Right lobe of liver (tissue), 4 donors: ENCODE results near the gene FNDC3B.

Experiments used
- CTCF ChIP-seq, 4 donors: fragments of 200-600 bp in 3 of 4; fragments of 450-650 bp in 1 of 4; IDR thresholded peaks; one replicate each; pipeline versions ENCODE4 v1.5.1 to v1.8.0; 2016 to 2022; ENCODE audit warnings: antibody characterized with exemption in 4 of 4, mild to moderate bottlenecking in 2 of 4
- POLR2A ChIP-seq: fragments of 450-650 bp; IDR thresholded peaks from one replicate; pipeline ENCODE4 v1.6.1; 2017; ENCODE audit warnings: antibody characterized with exemption, mild to moderate bottlenecking
- donor health status: DM: no; HTN: no; CAD: no.
- donor health status: DM: no; HTN: no; CAD: no.
- donor health status: DM: no; HTN: yes; CAD: no.

- TF ChIP-seq CTCF (IDR thresholded peaks at IDR 0.05) (no peak), POLR2A (no peak)
Observed at GRCh38 chr3:172161959-172162358, 122.6 kb downstream of the FNDC3B start.
